GM23248 (cell line): ENCODE measurements around the gene IQSEC3.

ENCODE experiments used
- EZH2 ChIP-seq: fragments of 200-600 bp; sonication (generic); IDR thresholded peaks from 2 replicates; pipeline ENCODE4 v1.6.1; 2018; ENCODE audit warnings: antibody characterized with exemption, mild to moderate bottlenecking; ENCODE audit not compliant: insufficient read depth, poor library complexity, severe bottlenecking
- EZH2phosphoT487 ChIP-seq: fragments of 200-600 bp; sonication (generic); IDR thresholded peaks from 2 replicates; pipeline ENCODE4 v1.6.1; 2018; ENCODE audit warnings: antibody characterized with exemption, moderate library complexity, mild to moderate bottlenecking, low read depth; ENCODE audit not compliant: insufficient read depth

- no peak for TF ChIP-seq EZH2phosphoT487
- no peak for TF ChIP-seq EZH2
Observed at GRCh38 chr12:143964-144649, 77.5 kb downstream of the IQSEC3 start.
